Measurements from ENCODE around the gene NGDN. TPM values are rescaled to one million over a fixed set of nuclear protein-coding genes. Genes with fewer than 3 reads are reported as not detected.
A peak's percentile ranks its signal among the peaks of the same experiment; 100 is the strongest.
"Not testable (repeated sequence)": the region's sequence is repeated elsewhere in the genome, so short reads cannot be mapped to it uniquely, and the experiment has no call there.

NGDN gene, protein sequence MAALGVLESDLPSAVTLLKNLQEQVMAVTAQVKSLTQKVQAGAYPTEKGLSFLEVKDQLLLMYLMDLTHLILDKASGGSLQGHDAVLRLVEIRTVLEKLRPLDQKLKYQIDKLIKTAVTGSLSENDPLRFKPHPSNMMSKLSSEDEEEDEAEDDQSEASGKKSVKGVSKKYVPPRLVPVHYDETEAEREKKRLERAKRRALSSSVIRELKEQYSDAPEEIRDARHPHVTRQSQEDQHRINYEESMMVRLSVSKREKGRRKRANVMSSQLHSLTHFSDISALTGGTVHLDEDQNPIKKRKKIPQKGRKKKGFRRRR
- 76.5 and 85.2 TPM in 2 replicates for total RNA-seq (2014; rRNA removed; shearing (Covaris generic))

DNA sequence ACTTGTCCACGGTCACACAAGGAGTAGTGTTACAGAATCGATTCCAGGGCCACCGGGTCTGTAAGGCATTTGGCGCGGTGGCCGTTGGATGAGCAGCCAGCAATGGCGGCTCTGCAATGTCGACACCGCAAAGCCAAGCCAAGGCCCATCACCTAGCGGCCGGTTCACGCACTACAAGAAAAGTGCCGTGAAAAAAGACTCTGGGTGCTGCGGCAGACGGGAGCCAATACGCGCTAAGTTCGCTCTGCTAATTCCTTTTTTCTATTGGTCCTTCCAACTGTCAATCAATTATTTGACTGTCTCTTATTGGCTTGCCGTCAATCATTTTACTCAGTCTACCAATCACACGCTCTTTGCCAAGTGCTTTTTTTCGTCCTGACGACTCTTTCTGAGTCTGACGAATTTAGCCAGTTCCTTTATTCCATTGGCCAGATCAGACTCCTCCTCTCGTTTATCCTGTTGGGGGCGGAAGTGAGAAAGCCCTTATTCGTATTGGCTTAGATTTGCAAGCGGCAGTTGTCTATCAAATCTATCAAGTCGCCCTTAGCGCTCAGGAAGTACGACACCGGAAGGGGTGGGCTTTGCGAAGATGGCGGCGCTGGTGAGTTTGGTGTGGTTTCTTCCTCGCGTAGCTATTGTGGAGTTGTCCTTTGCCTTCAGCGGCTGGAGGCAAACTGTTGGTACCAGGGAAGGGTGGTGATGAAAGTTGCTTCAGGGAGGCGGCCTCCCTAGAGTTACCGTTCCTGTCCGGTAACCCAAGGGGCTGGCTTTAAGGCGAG is at the start of gene NGDN:
TSS of gene NGDN (plus strand) at position 577 of the 779 bp plus-strand sequence. CDS start at position 590, 13 bp downstream.
- Histone ChIP-seq H3K4me3 (peak within 1 kb of the TSS; percentile 85), H3K27ac (peak within 1 kb of the TSS; percentile 80), H3K36me3 (peaks cover 24% of the 10 kb centered on the region), H3K9me3 (replicated peaks) (no peaks in the 10 kb centered on the region), H3K4me1 (no peaks in the 10 kb centered on the region), H3K27me3 (no peaks in the 10 kb centered on the region)
- DNase-seq, result peak; percentile 96 to 99

DNA sequence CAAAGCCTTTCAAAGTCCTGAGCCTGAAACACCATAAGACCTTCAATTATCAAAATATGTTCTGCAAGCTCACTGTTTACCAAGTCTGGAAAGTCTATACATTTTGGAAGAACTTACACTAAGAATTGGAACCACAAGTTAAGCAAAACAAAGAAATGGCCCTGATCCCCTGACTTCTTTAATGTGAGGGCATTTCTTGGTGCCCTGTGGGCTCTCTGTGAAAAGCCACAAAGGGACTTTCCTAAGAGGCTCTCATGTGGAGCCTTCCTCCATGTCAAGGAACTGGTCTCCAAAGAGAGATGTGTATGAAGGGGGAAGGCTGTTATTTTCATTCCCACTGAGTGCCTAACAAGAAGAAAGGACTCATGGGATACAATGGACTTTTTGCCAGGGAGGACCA is 47.9 kb upstream of the NGDN start:
- no peak overlapping the region for H3K27ac ChIP-seq
- no peaks in the 10 kb centered on the region for H3K36me3 ChIP-seq
- H3K9me3 ChIP-seq (replicated peaks), result no peaks in the 10 kb centered on the region
- H3K4me1 ChIP-seq, result no peaks in the 10 kb centered on the region
- H3K27me3 ChIP-seq, result peaks cover 4% of the 10 kb centered on the region; the same call in 1 of the 2 replicates
- DNase-seq, result no peak
- H3K4me3 ChIP-seq, result no peak overlapping the region

DNA sequence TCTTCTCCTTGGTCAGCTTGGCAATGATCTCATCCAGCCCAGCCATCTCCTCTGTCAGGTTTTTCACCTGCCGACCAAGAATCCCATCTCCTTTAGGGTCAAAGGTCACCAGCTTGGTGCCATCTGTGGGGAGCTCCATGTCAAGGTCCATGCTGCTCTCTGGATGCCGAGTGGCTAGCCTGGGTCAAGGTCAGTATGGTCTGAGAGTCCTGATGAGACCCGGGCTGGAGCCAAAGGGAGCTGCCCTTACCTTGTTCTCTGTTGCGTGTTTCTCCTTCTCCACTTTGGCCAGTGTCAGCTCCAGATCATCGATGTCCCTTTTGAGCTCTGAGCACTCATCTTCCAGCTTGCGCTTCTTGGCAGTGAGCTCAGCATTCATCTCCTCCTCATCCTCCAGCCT is 45.8 kb upstream of the NGDN start:
- H3K4me1 ChIP-seq, result no peaks in the 10 kb centered on the region
- H3K27me3 ChIP-seq, result no peaks in the 10 kb centered on the region; the same call in 1 of the 2 replicates
- H3K36me3 ChIP-seq, result no peaks in the 10 kb centered on the region
- no peaks in the 10 kb centered on the region for H3K9me3 ChIP-seq (replicated peaks)
- no peak overlapping the region for H3K27ac ChIP-seq
- no peak for DNase-seq
- H3K4me3 ChIP-seq, result no peak overlapping the region

DNA sequence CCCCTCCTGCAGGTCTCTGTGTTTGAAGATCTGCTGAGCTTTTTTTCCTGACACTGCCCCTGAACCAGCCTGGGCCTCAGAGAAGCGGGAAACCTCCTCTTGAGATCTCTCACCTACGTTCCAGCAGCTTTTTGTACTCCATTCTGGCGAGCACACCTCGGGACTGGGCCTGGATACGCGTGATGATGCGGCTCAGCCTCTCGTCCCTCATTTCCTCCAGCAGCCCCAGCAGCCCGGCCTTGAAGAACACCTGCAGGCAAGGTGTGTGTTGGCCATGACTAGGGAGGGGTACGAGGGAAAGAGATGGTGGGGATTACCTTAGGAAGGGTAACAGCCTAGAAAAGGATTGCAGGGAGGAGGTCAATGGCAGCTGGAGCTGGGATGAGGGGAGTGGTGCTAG is 44.3 kb upstream of the NGDN start:
- H3K27me3 ChIP-seq, result no peaks in the 10 kb centered on the region
- no peaks in the 10 kb centered on the region for H3K36me3 ChIP-seq
- no peak overlapping the region for H3K4me3 ChIP-seq
- no peak overlapping the region for H3K27ac ChIP-seq
- DNase-seq, result no peak
- H3K4me1 ChIP-seq, result no peaks in the 10 kb centered on the region
- no peaks in the 10 kb centered on the region for H3K9me3 ChIP-seq (replicated peaks)

DNA sequence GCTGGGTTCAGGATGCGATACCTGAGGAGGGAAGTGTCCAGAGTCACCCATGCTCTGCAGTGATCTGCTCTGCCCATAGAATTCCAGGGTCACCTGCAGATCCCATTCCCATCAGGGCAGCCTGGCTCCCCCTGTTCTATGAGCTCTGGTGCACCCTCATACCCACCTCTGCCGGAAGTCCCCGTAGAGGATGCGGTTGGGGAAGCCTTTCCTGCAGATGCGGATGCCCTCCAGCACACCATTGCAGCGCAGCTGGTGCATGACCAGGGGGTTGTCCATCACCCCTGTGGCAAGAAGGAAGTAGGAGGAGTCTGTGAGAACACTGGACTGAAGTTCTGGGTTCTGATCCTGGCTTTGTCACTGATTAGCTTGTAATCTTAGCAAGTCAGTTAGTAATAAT is 43.7 kb upstream of the NGDN start:
- H3K36me3 ChIP-seq; H3K27ac ChIP-seq; H3K4me3 ChIP-seq; H3K27me3 ChIP-seq; H3K4me1 ChIP-seq; DNase-seq; H3K9me3 ChIP-seq (replicated peaks): not testable (repeated sequence)

DNA sequence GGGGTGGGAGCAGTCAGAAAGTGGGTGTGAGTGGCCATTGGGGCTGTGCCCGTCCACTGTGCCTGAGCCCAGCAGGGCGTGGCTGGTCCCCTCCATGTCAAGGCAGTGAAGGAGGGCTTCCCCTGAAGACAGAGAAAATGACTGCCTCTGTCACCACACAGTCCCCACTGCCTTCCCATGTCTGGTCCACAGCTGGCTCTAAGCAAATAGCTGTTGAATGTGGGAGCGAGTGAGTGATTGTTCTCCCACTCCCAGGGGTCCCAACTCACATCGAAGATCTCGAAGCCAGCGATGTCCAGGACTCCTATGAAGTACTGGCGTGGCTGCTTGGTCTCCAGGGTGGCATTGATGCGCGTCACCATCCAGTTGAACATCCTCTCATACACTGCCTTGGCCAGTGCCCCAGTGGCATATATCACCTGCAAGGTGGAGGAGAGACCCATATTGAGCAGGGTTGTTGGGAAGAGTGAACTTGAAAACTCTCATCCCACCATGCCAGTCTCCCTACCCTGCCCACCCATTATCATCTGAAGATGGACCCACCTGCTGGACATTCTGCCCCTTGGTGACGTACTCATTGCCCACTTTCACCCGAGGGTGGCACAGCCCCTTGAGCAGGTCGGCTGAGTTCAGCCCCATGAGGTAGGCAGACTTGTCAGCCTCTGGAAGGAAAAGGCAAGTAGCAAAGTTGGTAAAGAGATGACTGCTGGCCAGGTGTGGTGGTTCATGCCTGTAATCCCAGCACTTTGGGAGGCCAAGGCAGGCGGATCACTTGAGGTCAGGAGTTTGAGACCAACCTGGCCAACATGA is 40.6 kb upstream of the NGDN start:
- DNase-seq, result no peak
- H3K9me3 ChIP-seq (replicated peaks), result no peaks in the 10 kb centered on the region
- H3K36me3 ChIP-seq, result no peaks in the 10 kb centered on the region
- no peak overlapping the region for H3K27ac ChIP-seq
- H3K27me3 ChIP-seq, result no peaks in the 10 kb centered on the region
- H3K4me1 ChIP-seq, result peaks cover 4% of the 10 kb centered on the region; the same call in 1 of the 2 replicates
- H3K4me3 ChIP-seq, result no peak overlapping the region

DNA sequence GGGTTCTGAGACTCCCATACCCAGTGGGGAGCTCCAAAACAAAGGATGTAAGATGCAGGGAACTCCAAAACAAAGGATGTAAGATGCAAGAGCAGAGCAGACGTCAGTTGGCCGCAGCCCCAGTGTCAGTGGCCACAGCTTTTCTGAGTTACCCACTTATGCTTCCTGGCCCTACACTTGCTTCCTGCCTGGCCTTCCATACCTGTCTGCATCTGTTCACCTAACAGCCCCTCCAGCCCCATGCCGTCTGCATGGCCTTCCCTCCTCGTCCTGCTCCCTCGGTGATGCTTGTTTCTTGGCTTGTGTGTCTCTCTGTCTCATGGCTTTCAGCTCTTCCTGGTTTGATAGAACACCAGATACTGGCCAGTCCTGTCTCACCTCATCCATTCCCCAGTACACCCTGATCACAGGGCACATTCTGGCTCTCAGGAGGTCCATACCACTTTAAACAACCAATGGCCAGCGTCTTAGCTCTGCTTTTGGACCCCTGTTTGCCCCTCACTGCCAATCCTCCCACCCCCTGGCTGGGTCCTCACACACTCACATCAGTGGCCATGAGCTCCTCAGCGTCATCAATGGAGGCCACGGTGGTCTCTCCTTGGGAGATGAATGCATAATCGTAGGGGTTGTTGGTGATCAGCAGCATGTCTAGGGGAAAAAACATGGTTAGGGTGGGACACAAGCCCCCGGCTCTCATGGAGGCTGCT is 39.3 kb upstream of the NGDN start:
- DNase-seq, result no peak
- no peaks in the 10 kb centered on the region for H3K27me3 ChIP-seq

DNA sequence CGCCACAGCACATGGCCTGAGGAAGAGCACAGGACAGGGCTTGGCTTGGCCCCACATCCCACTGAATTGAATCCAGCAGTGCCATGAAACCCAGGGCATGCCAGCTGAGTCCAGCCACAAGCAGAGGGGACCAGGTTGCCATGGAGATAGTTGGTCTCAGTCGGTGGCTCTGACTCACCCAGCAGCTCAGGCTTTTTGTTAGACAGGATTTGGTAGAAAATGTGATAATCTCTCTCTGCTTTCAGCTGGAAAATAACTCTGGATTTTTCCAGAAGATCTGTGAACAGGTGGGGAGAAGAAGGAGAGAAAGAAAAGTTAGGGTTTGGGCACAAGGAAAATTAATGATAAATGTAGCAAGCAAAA is 38.8 kb upstream of the NGDN start:
- DNase-seq, result peak; percentile 57 to 65
- Histone ChIP-seq H3K27ac (no peak overlapping the region), H3K9me3 (replicated peaks) (no peaks in the 10 kb centered on the region), H3K27me3 (no peaks in the 10 kb centered on the region), H3K4me3 (no peak overlapping the region), H3K4me1 (peaks cover 10% of the 10 kb centered on the region), H3K36me3 (no peaks in the 10 kb centered on the region)

More for the DNA sequence above, 39.3 kb upstream of the NGDN start:
- Histone ChIP-seq H3K27ac (no peak overlapping the region), H3K9me3 (replicated peaks) (no peaks in the 10 kb centered on the region), H3K36me3 (no peaks in the 10 kb centered on the region), H3K4me1 (peaks cover 5% of the 10 kb centered on the region), H3K4me3 (no peak overlapping the region)

DNA sequence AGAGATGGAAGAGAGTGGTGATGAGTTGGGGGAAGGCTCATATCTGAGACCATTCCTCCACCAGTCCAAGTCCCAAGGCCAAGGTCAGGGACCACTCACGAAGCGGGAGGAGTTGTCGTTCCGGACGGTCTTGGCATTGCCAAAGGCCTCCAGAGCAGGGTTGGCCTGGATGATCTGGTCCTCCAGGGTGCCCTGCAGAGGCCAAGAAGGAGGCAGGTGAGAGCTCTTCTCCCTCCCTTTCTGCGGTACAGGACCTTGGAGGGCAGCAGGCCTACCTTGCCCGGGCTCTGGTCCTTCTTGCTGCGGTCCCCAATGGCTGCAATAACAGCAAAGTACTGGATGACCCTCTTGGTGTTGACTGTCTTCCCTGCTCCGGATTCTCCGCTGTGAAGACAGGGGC is 38.0 kb upstream of the NGDN start:
- H3K27ac ChIP-seq, result no peak overlapping the region
- H3K4me3 ChIP-seq, result no peak overlapping the region
- H3K9me3 ChIP-seq (replicated peaks), result no peaks in the 10 kb centered on the region
- DNase-seq, result no peak
- H3K27me3 ChIP-seq, result no peaks in the 10 kb centered on the region
- no peaks in the 10 kb centered on the region for H3K36me3 ChIP-seq
- H3K4me1 ChIP-seq, result peaks cover 18% of the 10 kb centered on the region

DNA sequence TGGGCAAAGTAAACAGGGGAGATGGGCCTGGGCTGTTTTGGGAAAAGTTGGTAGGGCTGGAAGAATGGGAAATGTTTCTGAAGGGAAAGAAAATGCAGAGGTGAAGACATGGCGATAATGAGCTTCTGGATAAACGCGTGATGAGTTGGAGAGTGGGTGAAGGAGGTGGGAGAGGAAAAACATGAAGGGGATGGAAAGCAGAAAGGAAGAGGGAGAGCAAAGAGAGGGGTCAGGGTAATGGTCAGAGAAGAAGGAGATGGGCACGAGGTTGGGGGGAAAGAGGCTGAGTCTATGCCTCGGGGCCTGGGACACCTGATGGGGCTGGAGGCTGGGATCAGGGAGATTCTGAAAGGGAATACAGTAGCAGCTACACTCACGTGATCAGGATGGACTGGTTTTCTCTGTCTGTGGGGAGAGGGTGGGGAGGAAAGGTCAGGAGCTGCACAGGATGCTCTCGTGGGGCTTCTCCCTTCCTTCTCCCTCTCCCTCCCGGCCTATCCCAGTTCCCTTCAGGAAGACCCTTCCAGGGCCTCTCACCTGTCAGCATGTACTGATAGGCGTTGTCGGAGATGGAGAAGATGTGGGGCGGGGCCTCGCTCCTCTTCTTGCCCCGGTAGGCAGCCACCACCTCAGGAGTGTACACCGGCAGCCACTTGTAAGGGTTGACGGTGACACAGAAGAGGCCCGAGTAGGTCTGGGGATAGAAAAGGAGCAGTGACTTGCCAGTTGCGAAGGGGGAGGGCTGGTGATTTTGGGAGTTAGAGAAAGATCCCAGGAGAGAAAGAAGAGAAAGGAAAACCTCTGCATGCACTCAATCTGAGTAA is 37.2 kb upstream of the NGDN start:
- no peak for DNase-seq

DNA sequence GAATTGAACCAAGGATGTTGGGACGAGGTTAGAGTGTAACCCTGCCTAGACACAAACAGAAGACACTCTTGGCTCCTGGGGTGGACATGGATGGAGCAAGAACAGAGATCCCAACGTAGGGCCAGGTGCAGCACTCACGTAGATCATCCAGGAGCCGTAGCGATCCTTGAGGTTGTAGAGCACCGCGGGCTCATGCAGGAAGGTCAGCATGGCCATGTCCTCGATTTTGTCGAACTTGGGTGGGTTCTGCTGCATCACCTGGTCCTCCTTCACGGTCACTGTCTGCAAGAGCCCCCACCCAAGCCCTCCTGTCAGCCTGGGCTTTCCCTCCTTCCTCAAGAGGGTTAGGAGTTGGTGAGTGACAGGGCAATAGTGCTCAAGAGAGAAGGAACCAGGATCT is 36.6 kb upstream of the NGDN start:
- no peaks in the 10 kb centered on the region for H3K9me3 ChIP-seq (replicated peaks)
- no peak for DNase-seq
- no peak overlapping the region for H3K4me3 ChIP-seq
- H3K27ac ChIP-seq, result no peak overlapping the region
- no peaks in the 10 kb centered on the region for H3K36me3 ChIP-seq
- H3K4me1 ChIP-seq, result peaks cover 32% of the 10 kb centered on the region
- no peaks in the 10 kb centered on the region for H3K27me3 ChIP-seq

More for the DNA sequence above, 37.2 kb upstream of the NGDN start:
- Histone ChIP-seq H3K4me3 (no peak overlapping the region), H3K27me3 (no peaks in the 10 kb centered on the region), H3K4me1 (peaks cover 26% of the 10 kb centered on the region), H3K9me3 (replicated peaks) (no peaks in the 10 kb centered on the region), H3K36me3 (no peaks in the 10 kb centered on the region), H3K27ac (no peak overlapping the region)

DNA sequence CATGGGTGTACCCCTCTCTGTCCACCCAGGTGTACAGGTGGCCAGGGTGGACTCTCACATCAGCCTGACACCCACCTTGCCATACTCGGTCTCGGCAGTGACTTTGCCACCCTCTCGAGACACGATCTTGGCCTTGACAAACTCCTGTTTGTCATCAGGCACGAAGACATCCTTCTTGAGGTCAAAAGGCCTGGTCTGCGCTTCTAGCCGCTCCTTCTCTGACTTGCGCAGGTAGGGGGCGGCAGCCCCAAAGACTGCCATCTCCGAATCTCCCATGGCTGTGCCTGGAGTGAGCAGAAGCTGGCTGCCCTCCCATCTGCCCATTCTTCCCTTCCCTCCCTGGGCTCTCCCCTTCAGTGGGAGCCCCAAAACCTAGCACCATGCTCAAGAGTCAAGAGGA is 36.0 kb upstream of the NGDN start:
- Histone ChIP-seq H3K4me3 (no peak overlapping the region), H3K4me1 (peaks cover 37% of the 10 kb centered on the region)

DNA sequence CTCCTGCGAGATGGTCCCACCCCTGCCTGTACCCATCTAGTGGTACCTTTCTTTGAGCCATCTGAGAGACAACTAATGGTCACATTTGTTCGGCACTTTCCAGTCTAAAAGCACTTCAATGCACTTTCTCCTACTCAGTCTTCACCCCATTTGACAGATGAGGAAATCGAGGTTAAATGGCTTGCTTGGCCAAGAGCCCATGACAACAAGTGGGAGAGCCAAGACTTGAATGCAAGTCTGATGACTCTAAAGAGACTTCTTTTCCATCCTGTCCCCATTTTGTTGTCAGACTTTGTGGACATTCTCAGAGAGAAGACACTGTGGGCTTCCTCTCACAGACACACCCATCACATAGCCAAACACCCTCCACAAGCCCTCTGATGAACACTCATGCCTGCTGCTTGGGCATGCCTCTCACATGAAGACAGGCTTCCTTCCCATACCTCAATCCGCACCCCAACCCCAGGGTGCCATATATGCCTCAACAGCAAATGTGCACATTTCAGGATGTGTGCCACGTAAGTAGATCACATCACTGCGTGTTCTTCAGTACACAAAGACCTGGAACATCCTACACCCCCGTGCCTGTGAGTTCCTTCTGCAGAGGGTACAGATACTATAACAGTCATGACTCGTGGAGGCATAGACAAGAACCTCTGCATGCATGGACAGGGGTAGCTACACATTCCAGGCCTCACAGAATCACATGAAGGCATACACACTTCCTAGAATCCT is 34.8 kb upstream of the NGDN start:
- no peak for DNase-seq
- Histone ChIP-seq H3K4me3 (no peak overlapping the region), H3K9me3 (replicated peaks) (no peaks in the 10 kb centered on the region), H3K36me3 (no peaks in the 10 kb centered on the region), H3K27ac (no peak overlapping the region), H3K27me3 (no peaks in the 10 kb centered on the region), H3K4me1 (peaks cover 46% of the 10 kb centered on the region)

More for the DNA sequence above, 36.0 kb upstream of the NGDN start:
- Histone ChIP-seq H3K27me3 (no peaks in the 10 kb centered on the region), H3K9me3 (replicated peaks) (no peaks in the 10 kb centered on the region), H3K36me3 (no peaks in the 10 kb centered on the region), H3K27ac (no peak overlapping the region)
- DNase-seq, result no peak
